ENCODE measurements around the gene C1orf105. TPM values are rescaled to one million over a fixed set of nuclear protein-coding genes. Genes with fewer than 3 reads are reported as not detected.

Gene C1orf105
- total RNA-seq, 4 donors from 2014 or later, result not detected

- WGBS, 2 donors (ENCODE audit: low coverage in 1 of 2), result 100% methylated on average over 1 of the region's 1 CpG
- Histone ChIP-seq H3K27me3 (no peaks in the 10 kb centered on the region), H3K9me3 (no peaks in the 10 kb centered on the region), H3K27ac (no peak overlapping the region), H3K36me3 (no peaks in the 10 kb centered on the region), H3K4me3 (no peak overlapping the region), H3K4me1 (no peaks in the 10 kb centered on the region)
- TF ChIP-seq EP300 (IDR thresholded peaks at IDR 0.05), result no peak
- no peak for TF ChIP-seq POLR2A (IDR thresholded peaks at IDR 0.05)
- TF ChIP-seq CTCF (IDR thresholded peaks at IDR 0.05), result no peak
- TF ChIP-seq POLR2AphosphoS5 (IDR thresholded peaks at IDR 0.05), result no peak
- ATAC-seq, result no peak
These were observed 2.9 kb upstream of the C1orf105 start for GRCh38 chr1:172417557-172417956.

- H3K4me3 ChIP-seq, result no peak overlapping the region
- no peak for ATAC-seq
- no peaks in the 10 kb centered on the region for H3K4me1 ChIP-seq
- no peaks in the 10 kb centered on the region for H3K27me3 ChIP-seq
- 81 to 100% methylated on average over 2 of the region's 5 CpGs for WGBS, 2 donors (ENCODE audit: low coverage in 1 of 2)
- no peaks in the 10 kb centered on the region for H3K9me3 ChIP-seq
- H3K36me3 ChIP-seq, result no peaks in the 10 kb centered on the region
- TF ChIP-seq POLR2A (IDR thresholded peaks at IDR 0.05), result no peak
- no peak for TF ChIP-seq POLR2AphosphoS5 (IDR thresholded peaks at IDR 0.05)
- H3K27ac ChIP-seq, result no peak overlapping the region
These were observed 1.6 kb downstream of the C1orf105 start for GRCh38 chr1:172421974-172422604.

- Histone ChIP-seq H3K9me3 (no peaks in the 10 kb centered on the region), H3K4me1 (no peaks in the 10 kb centered on the region), H3K27ac (no peak overlapping the region), H3K36me3 (no peaks in the 10 kb centered on the region), H3K27me3 (no peaks in the 10 kb centered on the region), H3K4me3 (no peak overlapping the region)
- WGBS, 2 donors (ENCODE audit: low coverage in 1 of 2), result 100% methylated on average over 2 of the region's 2 CpGs; no CpG with 5 or more reads in 1 of the 2 donors
- TF ChIP-seq CTCF (IDR thresholded peaks at IDR 0.05) (no peak), POLR2A (IDR thresholded peaks at IDR 0.05) (no peak), POLR2AphosphoS5 (IDR thresholded peaks at IDR 0.05) (no peak), EP300 (IDR thresholded peaks at IDR 0.05) (no peak)
- no peak for ATAC-seq
These were observed 2.9 kb downstream of the C1orf105 start for GRCh38 chr1:172423336-172423735.

GRCh38 chr1:172425339-172425738 lies 4.9 kb downstream of the C1orf105 start:
- no peaks in the 10 kb centered on the region for H3K4me1 ChIP-seq
- no peak for TF ChIP-seq CTCF (IDR thresholded peaks at IDR 0.05)
- WGBS, 2 donors (ENCODE audit: low coverage in 1 of 2), result 85 to 87% methylated on average over 3 of the region's 3 CpGs
- H3K27ac ChIP-seq, result no peak overlapping the region
- no peak for ATAC-seq
- H3K4me3 ChIP-seq, result no peak overlapping the region
- H3K27me3 ChIP-seq, result no peaks in the 10 kb centered on the region
- H3K36me3 ChIP-seq, result no peaks in the 10 kb centered on the region
- no peaks in the 10 kb centered on the region for H3K9me3 ChIP-seq

- 100% methylated on average over 2 of the region's 2 CpGs for WGBS, 2 donors (ENCODE audit: low coverage in 1 of 2)
- H3K27ac ChIP-seq, result no peak overlapping the region
- ATAC-seq, result no peak
- H3K27me3 ChIP-seq, result no peaks in the 10 kb centered on the region
- no peak overlapping the region for H3K4me3 ChIP-seq
- peaks cover 0 to 6% of the 10 kb centered on the region in 2 donors for H3K36me3 ChIP-seq
- no peaks in the 10 kb centered on the region for H3K9me3 ChIP-seq
- TF ChIP-seq EP300 (IDR thresholded peaks at IDR 0.05), result no peak
- no peak for TF ChIP-seq POLR2A (IDR thresholded peaks at IDR 0.05)
- TF ChIP-seq CTCF (IDR thresholded peaks at IDR 0.05), result no peak
- no peak for TF ChIP-seq POLR2AphosphoS5 (IDR thresholded peaks at IDR 0.05)
- no peaks in the 10 kb centered on the region for H3K4me1 ChIP-seq
These were observed 6.7 kb downstream of the C1orf105 start for GRCh38 chr1:172427191-172427590.

Data from gastroesophageal sphincter (tissue), 4 donors.